GM18517 (cell line): ENCODE data around the gene IKZF3.
"Not testable (repeated sequence)": the region's sequence is repeated elsewhere in the genome, so short reads cannot be mapped to it uniquely, and the experiment has no call there.

Experiments
- ATAC-seq: cut with Tn5 transposase; IDR thresholded peaks from one replicate; pipeline ENCODE4 v1.9.1; 2021; ENCODE audit warnings: mild to moderate bottlenecking, moderate library complexity; ENCODE audit not compliant: unreplicated experiment

Gene IKZF3

DNA sequence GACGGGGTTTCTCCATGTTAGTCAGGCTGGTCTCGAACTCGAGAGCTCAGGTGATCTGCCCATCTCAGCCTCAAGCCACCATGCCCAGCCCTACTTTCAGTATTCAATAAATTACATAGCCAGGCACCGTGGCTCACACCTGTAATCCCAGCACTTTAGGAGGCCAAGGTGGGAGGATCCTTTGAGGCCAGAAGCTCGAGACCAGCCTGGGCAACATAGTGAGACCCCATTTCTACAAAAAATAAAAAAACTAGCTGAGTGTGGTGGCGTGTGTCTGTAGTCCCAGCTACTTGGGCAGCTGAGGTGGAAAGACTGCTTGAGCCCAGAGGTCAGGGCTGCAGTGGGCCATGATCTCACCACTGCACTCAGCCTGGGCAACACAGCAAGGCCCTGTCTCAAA, 142.0 kb downstream of the IKZF3 start:
- ATAC-seq, result no peak

DNA sequence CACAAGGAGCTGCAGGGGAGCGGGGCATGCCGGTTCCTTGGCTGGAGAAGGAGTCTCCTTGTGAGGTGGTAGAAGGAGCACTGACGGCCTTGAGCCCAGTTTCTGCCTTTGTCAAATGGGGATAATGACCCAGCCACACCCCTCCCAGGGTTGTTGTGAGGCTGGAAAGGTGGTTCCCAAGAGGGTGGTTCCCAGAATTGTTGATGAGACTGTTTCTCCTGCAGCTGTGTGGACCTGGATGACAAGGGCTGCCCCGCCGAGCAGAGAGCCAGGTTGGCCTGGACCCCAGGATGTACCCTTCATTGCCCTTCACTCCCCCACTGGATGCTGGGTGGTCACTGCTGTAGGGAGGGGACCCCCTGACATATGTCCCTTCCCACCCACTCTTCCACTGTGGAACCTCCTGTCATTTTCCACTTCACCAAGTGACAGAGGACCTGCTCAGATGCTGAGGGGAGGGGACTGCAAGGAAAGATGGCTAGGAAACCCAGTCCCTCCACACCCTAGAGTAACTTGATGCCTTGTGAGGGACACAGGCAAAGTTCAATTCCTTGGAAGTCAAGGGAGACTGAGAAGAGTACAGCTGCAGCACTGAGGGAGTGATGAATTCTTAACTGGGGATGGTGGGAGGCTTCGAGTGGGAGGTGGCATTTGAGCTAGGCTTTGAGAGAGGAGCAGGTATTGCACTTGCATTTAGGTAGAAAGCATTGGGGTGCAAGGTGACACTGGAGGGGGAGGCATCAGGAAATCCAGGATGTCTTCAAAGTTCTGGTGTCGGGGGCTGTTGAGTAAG, 144.4 kb downstream of the IKZF3 start:
- no peak for ATAC-seq

DNA sequence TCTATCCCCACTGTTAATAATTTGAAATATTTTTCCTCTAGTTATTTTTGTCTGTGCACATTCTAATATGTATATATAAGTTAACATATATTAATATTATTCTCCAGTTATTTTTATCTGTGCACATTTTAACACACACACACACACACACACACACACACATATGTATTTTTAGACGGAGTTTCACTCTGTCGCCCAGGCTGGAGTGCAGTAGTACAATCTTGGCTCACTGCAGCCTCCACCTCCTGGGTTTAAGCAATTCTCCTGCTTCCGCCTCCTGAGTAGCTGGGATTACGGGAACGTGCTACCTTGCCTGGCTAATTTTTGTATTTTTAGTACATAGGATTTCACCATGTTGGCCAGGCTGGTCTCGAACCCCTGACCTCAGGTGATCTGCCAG, 146.5 kb downstream of the IKZF3 start:
- no peak for ATAC-seq

- ATAC-seq, result no peak
Measured at GRCh38 chr17:39716879-39717536, 147.1 kb downstream of the IKZF3 start.

DNA sequence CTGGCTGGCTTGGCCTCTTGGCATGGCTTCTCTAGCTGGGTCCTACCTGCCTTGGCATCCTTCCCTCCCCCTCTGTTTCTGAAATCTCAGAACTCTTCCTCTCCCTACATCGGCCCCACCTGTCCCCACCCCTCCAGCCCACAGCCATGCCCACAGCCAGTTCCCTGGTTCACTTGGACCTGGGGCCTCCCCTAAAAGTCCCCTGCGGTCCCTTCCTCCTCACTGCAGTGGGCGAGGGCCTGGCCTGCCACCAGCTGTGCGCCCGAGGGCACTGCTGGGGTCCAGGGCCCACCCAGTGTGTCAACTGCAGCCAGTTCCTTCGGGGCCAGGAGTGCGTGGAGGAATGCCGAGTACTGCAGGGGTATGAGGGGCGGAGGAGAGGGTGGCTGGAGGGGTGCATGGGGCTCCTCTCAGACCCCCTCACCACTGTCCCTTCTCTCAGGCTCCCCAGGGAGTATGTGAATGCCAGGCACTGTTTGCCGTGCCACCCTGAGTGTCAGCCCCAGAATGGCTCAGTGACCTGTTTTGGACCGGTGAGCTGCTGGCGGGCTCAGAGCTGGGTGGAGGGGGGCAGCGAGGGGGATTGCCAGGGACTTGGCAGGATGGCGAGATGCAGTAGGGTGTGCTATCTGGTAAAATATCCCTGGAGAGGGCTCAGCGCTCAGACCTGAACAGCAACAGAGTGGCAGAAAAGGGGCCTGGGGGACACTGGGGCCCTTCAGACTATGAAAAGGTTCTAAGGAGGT, 147.9 kb downstream of the IKZF3 start:
- no peak for ATAC-seq

- no peak for ATAC-seq
Measured at GRCh38 chr17:39715375-39716072, 148.6 kb downstream of the IKZF3 start.

DNA sequence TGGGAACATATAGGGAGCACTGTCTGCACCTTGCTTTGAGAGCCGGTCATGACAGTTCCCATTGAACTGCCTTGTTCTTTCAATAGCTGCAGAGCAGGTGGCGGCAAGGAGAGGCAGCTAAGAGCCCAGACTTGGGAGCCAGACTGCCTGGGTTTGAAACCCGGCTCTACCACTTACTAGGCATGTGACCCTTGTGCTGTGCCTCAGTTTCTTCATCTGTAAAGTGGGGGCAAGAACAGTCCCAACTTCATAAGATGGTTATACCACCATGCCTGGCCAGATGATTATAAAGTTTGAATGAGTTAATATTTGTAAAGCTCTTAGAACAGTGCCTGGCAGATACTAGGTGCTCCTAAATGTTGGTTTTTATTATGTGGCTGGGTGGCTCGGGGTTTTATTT, 149.9 kb downstream of the IKZF3 start:
- no peak for ATAC-seq

GRCh38 chr17:39711851-39712250, 152.3 kb downstream of the IKZF3 start:
- ATAC-seq, result no peak

DNA sequence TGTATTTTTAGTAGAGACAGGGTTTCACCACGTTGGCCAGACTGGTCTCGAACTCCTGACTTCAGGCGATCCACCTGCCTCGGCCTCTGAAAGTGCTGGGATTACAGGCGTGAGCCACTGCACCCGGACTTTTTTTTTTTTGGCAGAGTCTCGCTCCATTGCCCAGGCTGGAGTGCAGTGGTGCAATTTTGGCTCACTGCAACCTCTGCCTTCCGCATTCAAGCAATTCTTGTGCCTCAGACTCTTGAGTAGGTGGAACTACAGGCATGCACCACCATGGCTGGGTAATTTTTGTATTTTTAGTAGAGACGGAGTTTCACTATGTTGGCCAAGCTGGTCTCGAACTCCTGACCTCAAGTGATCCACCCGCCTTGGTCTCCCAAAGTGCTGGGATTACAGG, 153.0 kb downstream of the IKZF3 start:
- not testable (repeated sequence) for ATAC-seq

DNA sequence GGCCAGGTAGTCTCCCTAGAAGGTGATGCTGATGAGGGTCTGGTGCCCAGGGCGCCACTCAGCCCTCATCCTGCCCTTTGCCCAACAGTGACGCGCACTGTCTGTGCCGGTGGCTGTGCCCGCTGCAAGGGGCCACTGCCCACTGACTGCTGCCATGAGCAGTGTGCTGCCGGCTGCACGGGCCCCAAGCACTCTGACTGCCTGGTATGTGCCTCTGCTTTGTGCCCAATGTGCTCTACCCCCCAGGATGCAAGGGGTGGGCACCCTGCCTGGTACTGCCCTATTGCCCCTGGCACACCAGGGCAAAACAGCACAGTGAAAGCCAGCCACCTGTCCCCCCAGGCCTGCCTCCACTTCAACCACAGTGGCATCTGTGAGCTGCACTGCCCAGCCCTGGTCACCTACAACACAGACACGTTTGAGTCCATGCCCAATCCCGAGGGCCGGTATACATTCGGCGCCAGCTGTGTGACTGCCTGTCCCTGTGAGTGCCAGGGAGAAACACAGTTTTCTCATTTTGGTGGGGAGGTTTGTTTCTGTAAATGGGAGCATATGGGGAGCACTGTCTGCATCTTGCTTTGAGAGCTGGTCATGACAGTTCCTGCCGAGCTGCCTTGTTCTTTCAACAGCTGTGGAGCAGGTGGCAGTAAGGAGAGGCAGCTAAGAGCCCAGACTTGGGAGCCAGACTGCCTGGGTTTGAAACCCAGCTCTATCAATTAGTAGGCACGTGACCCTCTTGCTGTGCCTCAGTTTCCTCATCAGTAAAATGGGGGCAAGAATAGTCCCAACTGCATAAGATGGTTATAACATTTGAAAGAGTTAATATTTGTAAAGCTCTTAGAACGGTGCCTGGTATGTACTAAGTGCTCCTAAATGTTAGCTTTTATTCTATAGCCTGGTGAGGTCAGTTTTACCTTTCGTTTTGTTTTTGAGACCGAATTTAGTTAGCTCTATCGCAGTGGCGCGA, 153.8 kb downstream of the IKZF3 start:
- no peak for ATAC-seq

DNA sequence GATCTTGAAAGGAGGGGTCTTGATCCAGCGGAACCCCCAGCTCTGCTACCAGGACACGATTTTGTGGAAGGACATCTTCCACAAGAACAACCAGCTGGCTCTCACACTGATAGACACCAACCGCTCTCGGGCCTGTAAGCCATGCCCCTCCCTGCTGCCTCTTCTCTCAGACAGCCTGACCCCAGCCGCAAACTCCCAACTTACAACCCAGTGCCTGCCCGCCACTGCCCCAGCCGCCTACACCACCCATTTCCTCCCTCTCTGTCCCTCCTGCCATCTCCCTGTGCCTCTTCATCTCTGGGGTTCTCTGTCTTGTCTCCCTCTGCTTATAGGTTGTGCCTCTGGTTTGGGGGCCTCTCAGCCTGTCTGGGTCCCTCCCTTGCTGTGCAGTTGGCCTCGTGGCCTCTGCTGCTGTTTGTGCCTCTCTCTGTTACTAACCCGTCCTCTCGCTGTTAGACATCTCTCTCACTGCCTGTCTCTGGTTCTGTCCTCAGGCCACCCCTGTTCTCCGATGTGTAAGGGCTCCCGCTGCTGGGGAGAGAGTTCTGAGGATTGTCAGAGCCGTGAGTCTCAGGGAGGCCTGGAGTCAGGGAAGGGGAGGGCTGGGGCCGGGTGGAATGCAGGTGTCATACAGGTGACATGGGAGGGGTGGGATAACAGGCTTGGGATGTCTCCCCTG, 154.7 kb downstream of the IKZF3 start:
- no peak for ATAC-seq
